Frontal cortex (tissue), 4 donors: ENCODE results near the gene KRTAP10-8. TPM values are rescaled to one million over a fixed set of nuclear protein-coding genes. Genes with fewer than 3 reads are reported as not detected.
"Not testable (repeated sequence)": the region's sequence is repeated elsewhere in the genome, so short reads cannot be mapped to it uniquely, and the experiment has no call there.

ENCODE experiments used
- DNase-seq, 2 donors: peaks; one replicate each; pipeline ENCODE4 v3.0.0; 2012; ENCODE audit warnings: low spot score in 2 of 2
- FAIRE-seq: peaks from 2 replicates; lab custom pipeline; 2012; peaks lifted over from hg19 to GRCh38; lab: Jason Lieb, UNC
- total RNA-seq: library from RNA; depleted of rRNA; stranded (reverse); fragments of >200 nt; gene quantifications from one replicate; pipeline ENCODE4 v1.2.3, GENCODE V29; 2014
- donor health status: control.
- donor health status: control.
- donor health status: control.

Gene KRTAP10-8
- total RNA-seq: not detected

GRCh38 chr21:44612029-44612486 lies at the start of gene KRTAP10-8:
TSS of gene KRTAP10-8 (plus strand) at chr21:44612079. CDS start at chr21:44612101, 22 bp downstream.
- DNase-seq (no peak), FAIRE-seq (no peak)

GRCh38 chr21:44564099-44564498 lies 47.8 kb upstream of the KRTAP10-8 start:
- FAIRE-seq: no peak
- DNase-seq: no peak

DNA sequence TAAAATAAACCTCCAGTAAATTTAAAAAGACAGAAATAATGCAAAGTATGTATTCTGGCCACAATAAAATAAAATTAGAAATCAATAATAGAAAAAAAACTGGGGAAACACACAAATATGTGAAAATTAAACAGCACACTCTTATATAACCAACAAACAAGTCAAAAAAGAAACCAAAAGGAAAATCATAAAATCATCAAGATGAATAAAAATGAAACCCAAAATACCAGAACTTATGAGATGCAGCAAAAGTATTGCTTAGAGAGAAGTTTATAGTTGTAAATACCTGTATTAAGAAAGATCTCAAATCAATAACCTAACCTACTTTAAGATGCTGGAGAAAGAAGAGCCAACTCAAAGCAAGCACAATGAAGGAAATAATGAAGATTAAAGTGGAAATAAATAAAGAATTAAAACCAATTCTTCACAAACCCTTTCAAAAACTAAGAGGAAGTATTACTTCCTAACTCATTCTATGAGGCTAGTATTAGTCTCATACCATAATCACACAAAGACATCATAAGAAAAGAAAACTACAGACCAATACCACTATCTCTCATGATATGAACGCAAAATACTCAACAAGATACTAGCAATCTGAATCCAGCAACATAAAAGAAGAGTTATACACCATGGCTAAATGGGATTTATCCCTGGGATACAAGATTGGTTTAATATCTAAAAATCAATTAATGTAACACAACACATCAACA lies 46.8 kb upstream of the KRTAP10-8 start:
- DNase-seq (no peak), FAIRE-seq (no peak)

DNA sequence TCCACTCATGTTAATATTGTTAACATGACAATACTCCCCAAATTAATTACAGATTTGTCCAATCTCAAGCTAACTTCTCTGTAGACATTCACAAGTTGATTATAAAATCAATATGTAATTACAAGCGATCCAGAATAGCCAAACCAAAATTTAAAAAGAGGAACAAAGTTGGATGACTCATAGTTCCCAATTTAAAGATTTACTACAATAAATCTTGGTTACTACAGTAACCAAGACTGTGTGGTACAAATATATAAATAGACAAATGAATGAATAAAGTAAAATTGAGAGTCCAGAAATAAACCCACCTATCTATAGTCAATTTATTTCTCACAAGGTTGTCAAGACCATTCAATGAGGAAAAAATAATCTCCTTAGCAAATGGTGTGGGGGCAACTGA lies 45.5 kb upstream of the KRTAP10-8 start:
- no peak for FAIRE-seq

DNA sequence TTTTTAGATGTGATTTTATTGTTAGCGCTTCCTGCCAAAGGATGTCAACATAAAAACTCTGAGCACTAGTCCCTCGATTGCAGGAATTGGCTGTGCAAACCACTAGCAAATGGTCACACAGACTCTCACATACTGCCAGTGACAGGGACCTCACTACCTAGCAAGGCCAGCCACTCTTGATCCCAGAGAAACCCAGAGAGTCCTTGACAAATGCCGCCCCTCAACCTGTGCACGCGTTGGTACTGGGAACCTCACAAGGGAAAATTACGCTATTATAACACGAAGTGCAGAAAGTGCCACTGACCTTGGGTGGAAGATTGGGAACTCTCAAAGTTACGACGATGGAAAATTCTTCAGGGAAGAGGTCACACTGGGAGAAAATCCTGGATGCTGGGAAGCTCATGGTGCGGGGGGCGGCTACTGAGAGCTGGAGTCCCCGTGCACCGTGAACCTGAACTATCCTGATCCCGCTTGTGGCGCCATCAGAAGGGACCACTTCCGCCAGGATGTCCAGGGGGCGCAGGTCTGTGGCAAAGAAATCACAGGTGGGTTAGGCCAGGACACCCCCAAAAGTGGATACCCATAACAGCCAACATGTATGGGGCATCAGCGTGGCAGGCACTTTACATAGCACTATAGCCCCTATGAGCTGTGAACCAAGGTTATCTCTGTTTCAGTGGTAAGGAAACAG lies 44.3 kb upstream of the KRTAP10-8 start:
- FAIRE-seq (no peak), DNase-seq (no peak)

More for the DNA sequence above, 45.5 kb upstream of the KRTAP10-8 start:
- no peak for DNase-seq

DNA sequence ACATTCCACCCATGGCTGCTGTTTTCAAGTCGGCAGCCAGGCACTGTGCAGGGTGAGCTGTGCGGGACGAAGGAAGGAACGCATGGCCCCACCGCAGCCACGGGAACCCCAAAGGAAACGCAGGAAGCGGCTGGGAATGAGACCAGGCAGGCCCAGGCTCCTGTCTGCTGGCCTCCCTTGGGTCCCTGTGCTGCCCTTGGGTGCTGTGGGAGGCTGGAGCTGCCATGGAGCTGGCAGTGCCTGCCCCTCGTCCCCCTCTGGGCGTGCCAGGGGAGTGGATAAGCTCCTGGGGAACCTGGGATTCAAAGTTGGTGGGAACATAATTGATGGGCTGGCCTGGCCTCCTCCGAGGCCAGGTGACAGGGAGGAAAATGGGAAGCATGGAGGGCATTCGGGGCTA lies 43.6 kb upstream of the KRTAP10-8 start:
- FAIRE-seq (no peak), DNase-seq (no peak)

GRCh38 chr21:44568667-44569556 lies 43.0 kb upstream of the KRTAP10-8 start:
- FAIRE-seq: no peak

GRCh38 chr21:44569861-44570517 lies 41.9 kb upstream of the KRTAP10-8 start:
- DNase-seq (no peak), FAIRE-seq (no peak)

More at GRCh38 chr21:44568667-44569556, 43.0 kb upstream of the KRTAP10-8 start:
- no peak for DNase-seq

- FAIRE-seq (no peak), DNase-seq (no peak)
These were observed 40.6 kb upstream of the KRTAP10-8 start for GRCh38 chr21:44571296-44571695.

DNA sequence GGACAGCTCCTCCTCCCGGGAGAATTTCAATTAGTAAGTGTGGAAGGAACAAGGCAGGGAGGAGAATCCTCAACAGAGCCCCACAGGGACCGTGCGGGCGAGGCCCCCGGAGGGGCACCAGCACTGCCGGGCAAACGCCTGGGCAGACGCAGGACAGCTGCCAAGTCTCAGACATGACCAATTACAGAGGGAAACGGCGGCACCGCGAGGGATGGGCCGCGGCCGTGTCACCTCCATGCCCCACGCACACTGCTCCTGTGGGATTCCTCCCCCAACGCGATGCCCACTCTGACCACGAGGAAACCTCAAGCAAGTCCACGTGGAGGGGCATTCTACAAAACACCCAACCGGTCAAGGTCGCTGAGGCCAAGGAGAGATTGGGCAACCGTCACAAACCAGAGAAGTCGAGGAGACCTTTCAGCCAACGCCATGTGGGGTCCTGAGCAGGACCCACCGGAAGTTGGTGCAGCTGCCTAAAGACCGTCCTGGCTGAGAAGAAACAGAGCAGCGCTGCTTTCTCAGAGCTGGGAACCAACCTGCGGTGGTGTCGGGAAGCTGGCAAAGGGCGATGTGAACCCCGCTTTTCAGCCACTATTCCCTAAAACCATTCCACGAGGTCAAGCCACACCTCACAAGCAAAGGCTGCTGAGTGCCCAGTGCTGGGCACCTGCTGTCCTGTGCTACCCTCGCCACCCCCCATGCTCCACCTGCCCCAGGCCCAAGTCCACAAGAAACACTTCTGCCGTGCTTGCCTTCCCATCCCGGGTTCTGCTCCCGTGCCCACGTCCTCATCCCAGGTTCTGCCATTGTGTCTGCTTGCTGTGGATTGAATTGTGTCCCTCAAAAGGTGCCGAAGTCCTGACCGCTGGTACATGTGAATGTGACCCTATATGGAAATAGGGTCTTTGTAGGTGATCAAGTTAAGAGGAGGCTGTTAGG lies 39.8 kb upstream of the KRTAP10-8 start:
- DNase-seq: no peak
- FAIRE-seq: no peak

GRCh38 chr21:44572959-44573583 lies 38.8 kb upstream of the KRTAP10-8 start:
- FAIRE-seq (no peak), DNase-seq (peak in 1 of 2 donors; percentile 36)

- not testable (repeated sequence) for DNase-seq, FAIRE-seq
These were observed 38.0 kb upstream of the KRTAP10-8 start, which contains the start of gene KRTAP10-4 for GRCh38 chr21:44573630-44574456. TSS of gene KRTAP10-4 (plus strand) at chr21:44573729. CDS start at chr21:44573759, 30 bp downstream.

GRCh38 chr21:44574457-44575306 lies 37.2 kb upstream of the KRTAP10-8 start:
- no peak for FAIRE-seq
- no peak for DNase-seq

- DNase-seq (no peak), FAIRE-seq (no peak)
These were observed 36.4 kb upstream of the KRTAP10-8 start for GRCh38 chr21:44575307-44576024.

DNA sequence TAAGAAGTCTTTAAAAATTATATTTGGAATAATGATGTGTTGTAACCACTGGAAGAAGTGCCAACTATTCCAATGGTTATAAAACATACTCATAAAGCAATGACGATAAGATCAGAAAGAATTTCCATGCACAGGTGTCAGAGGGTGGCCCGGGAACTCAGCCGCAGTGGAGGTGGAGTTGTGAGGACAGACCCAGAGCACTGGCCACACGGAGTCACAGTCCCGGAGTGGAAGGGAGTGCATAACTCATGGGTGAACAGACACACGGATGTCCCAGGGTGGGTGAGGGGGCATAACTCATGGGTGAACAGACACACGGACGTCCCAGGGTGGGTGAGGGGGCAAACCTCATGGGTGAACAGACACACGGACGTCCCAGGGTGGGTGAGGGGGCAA lies 35.9 kb upstream of the KRTAP10-8 start:
- DNase-seq (no peak), FAIRE-seq (no peak)
